GM18511 (cell line): Measurements from ENCODE around the gene KANK4.

Experiments used
- ATAC-seq: cut with Tn5 transposase; IDR thresholded peaks from one replicate; pipeline ENCODE4 v1.9.1; 2021; ENCODE audit warnings: mild to moderate bottlenecking, moderate library complexity; ENCODE audit not compliant: unreplicated experiment

Gene KANK4

GRCh38 chr1:62337706-62338631 lies 18.7 kb upstream of the KANK4 start:
- ATAC-seq, result no peak

- ATAC-seq, result no peak
Measured at GRCh38 chr1:62336995-62337705, 17.9 kb upstream of the KANK4 start.

GRCh38 chr1:62336638-62336994 lies 17.4 kb upstream of the KANK4 start:
- no peak for ATAC-seq

- no peak for ATAC-seq
Measured at GRCh38 chr1:62335656-62336055, 16.4 kb upstream of the KANK4 start.

- ATAC-seq, result no peak
Measured at GRCh38 chr1:62334434-62334985, 15.3 kb upstream of the KANK4 start.

- ATAC-seq, result no peak
Measured at GRCh38 chr1:62333441-62333840, 14.2 kb upstream of the KANK4 start.

- ATAC-seq, result no peak
Measured at GRCh38 chr1:62327360-62328055, 8.3 kb upstream of the KANK4 start.

- ATAC-seq, result no peak
Measured at GRCh38 chr1:62325681-62326080, 6.4 kb upstream of the KANK4 start.

GRCh38 chr1:62325081-62325480 lies 5.8 kb upstream of the KANK4 start:
- ATAC-seq, result no peak

- no peak for ATAC-seq
Measured at GRCh38 chr1:62321446-62321845, 2.2 kb upstream of the KANK4 start.

GRCh38 chr1:62318320-62318755 lies 896 bp downstream of the KANK4 start:
- ATAC-seq, result no peak

- ATAC-seq, result no peak
Measured at GRCh38 chr1:62317021-62317768, 2.0 kb downstream of the KANK4 start.

- no peak for ATAC-seq
Measured at GRCh38 chr1:62316135-62316534, 3.1 kb downstream of the KANK4 start.

GRCh38 chr1:62315387-62315786 lies 3.8 kb downstream of the KANK4 start:
- ATAC-seq, result no peak

GRCh38 chr1:62314454-62315350 lies 4.5 kb downstream of the KANK4 start:
- no peak for ATAC-seq

- no peak for ATAC-seq
Measured at GRCh38 chr1:62312698-62313097, 6.5 kb downstream of the KANK4 start.

GRCh38 chr1:62311473-62311943 lies 7.7 kb downstream of the KANK4 start:
- no peak for ATAC-seq

- no peak for ATAC-seq
Measured at GRCh38 chr1:62309906-62310305, 9.3 kb downstream of the KANK4 start.

- no peak for ATAC-seq
Measured at GRCh38 chr1:62308606-62309005, 10.6 kb downstream of the KANK4 start.
